Midbrain (tissue), 1 donor: ENCODE results near the gene CATSPER1.

Experiments
- DNase-seq: peaks from one replicate; lab custom pipeline; 2025; lab: John Stamatoyannopoulos, UW

Gene CATSPER1

DNA sequence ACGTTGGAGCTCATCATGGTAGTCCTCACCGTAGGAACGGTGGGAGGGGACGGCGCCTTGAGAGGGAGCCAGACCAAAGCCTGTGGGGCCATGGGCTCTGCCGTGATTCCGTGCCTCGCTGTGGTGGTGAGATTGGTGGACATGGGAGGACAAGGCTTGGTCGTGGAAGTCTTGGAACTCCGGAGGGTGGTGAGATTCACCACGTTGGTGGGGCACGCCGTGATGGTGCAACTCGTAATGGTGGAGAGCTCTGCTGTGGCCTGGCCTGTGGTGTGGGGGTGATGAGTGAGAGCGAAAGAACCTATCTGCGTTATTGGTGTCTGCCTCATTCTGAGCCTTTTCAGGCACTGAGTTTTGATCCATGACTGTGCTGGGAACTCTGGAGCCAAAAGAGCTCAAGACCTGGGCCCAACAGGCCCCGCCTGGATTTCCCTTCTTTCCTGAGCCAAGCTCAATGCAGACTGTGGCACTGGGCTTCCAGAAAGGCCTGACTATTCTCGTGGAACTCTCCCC lies at the start of gene CATSPER1:
CATSPER1 (minus strand) TSS at position 463 of the 513 bp plus-strand sequence; CDS start at position 363, 100 bp downstream.
- no peak for DNase-seq

GRCh38 chr11:66075273-66075672 lies 49.0 kb upstream of the CATSPER1 start:
- no peak for DNase-seq

- DNase-seq: no peak
Measured at GRCh38 chr11:66073669-66074068, 47.4 kb upstream of the CATSPER1 start.

DNA sequence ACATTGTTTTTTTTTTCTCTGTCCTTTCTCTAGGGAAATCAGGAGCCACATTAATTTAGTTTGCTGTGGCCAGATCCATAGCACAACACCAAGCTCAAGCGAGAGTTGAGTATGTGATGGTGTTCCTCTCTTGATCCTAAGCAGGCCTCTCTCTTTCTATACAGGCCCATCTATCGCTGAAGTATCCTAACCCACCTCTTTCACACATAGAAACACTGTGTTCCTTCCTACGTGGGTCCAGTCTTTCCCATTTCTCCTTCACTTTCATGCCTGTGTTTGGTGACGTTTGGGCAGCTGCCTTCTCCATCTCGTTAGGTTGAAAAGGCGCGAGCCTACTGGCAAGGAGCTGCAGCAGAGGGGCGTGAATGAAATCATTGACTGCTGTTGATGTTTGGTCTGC lies 46.2 kb upstream of the CATSPER1 start:
- no peak for DNase-seq

GRCh38 chr11:66072081-66072480 lies 45.8 kb upstream of the CATSPER1 start:
- DNase-seq: no peak

GRCh38 chr11:66071381-66071801 lies 45.1 kb upstream of the CATSPER1 start:
- DNase-seq: no peak

DNA sequence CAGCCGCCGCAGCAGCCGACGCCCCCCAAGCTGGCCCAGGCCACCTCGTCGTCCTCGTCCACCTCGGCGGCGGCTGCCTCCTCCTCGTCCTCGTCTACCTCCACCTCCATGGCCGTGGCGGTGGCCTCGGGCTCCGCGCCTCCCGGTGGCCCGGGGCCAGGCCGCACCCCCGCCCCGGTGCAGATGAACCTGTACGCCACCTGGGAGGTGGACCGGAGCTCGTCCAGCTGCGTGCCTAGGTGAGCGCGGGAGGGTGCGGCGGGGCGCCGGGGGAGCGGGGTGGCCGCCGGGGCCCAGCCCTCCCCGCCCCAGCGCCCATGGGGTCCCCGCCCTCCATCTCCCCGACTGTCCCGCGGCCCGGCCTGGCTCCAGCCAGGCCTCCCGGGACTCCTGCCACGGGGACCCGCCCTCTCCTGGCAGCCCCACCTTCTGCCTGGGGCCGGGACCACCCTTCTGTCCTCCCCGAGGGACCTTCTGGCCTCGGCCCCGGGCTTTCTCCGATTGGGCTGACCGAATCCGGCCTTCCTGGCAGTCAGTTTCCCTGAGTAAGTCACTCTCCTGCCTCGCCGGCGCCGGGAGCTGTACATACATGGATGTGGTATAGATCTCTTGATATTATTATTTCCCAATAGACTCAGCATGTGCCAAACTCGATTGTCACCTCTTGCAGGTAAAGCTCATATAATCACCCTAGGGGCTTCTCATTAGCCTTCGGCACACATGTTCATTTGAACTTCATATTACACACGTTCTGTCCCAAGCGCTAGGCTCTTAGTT lies 44.5 kb upstream of the CATSPER1 start:
- DNase-seq: peak; percentile 15

GRCh38 chr11:66069715-66070603 lies 43.7 kb upstream of the CATSPER1 start, which contains the start of gene PACS1:
TSS of gene PACS1 (plus strand) at chr11:66070272. CDS start at chr11:66070487, 215 bp downstream.
- DNase-seq: peak; percentile 65

DNA sequence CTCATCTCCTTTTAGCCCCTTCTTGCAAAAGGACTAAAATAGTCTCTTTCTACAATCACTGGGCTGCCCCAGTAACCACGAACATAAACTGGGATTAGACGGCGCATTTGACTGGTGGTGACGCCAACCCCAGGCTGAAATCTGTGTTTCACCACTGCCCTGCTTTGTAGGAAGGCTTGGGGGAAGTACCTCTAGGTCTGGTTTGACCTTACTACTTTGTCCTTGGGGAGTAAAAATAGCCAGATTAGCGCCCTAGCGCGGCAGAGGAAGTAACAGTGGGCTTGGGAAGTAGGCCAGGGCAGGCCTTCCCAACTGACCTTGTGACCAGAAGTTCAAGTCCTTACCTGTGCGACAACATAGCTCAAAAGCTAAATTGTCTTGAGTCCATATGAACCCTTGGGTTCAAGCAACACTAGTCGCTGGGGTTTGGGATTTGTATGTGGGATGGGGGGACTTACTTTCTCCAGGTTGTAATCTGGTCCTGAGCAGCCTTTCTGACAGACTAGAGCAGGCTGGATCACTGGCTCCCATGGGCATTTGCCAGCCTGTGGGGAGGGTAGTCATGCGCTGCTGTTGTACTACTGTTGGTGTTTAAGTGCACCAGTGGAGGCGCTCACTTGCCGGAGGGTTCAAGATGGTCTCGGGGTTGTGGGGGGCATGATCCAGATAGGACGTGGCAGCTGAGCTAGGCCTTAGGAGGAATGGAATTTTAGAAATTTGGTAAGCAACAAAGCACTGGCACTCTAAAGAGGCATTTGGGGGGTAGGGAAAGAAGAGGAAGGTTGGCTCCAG lies 42.8 kb upstream of the CATSPER1 start:
- peak; percentile 42 for DNase-seq

DNA sequence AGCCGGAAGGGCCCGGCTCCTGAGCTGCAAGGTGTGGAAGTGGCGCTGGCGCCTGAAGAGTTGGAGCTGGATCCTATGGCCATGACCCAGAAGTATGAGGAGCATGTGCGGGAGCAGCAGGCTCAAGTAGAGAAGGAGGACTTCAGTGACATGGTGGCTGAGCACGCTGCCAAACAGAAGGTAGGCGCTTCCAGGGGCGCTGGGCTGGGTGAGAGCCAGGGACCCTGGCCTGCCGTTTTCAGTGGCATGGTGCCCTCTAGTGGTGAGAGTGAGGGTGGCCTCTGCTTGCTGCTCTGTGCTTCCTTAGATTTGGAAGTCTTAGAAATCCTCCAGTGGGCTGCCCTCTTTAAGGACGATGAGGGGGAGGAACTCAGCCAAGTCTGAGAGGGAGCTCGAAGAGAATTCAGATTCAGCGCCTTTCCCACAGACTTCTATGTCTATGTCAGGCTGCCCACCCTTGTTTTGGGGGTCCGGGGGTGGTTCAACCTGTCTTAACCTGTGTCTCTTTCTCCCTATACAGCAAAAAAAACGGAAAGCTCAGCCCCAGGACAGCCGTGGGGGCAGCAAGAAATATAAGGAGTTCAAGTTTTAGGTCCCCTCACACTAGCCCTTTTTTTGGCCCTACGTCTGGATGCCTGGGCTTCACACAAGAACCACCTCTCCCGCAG lies 42.0 kb upstream of the CATSPER1 start:
- peak; percentile 49 for DNase-seq

DNA sequence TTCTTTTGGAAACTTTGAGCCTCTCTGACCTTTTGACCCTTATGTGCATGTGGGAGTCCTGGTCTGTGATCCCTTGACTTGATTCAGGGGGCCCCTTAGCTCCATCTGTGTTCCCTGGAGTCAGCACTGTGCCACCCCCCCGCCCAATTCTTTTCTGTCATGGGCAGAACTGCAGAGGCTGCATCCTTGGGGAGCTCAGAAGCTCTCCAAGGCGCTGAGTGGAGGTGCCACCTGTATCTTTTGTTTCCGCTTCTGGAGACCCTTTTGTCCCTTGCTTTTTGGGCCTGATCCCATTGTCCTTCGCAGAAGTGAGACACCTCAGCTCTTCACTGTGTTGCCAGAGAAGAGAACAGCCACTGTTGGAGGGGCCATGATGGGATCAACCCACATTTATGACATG lies 41.4 kb upstream of the CATSPER1 start:
- no peak for DNase-seq

- no peak for DNase-seq
Measured at GRCh38 chr11:66066751-66067150, 40.5 kb upstream of the CATSPER1 start.

GRCh38 chr11:66064571-66064970 lies 38.3 kb upstream of the CATSPER1 start:
- no peak for DNase-seq

- no peak for DNase-seq
Measured at GRCh38 chr11:66063900-66064299, 37.6 kb upstream of the CATSPER1 start.

- DNase-seq: no peak
Measured at GRCh38 chr11:66062408-66062807, 36.1 kb upstream of the CATSPER1 start.

GRCh38 chr11:66061268-66061667 lies 35.0 kb upstream of the CATSPER1 start:
- DNase-seq: no peak

GRCh38 chr11:66059966-66060680 lies 33.8 kb upstream of the CATSPER1 start:
- no peak for DNase-seq

GRCh38 chr11:66056501-66056900 lies 30.2 kb upstream of the CATSPER1 start:
- no peak for DNase-seq

- no peak for DNase-seq
Measured at GRCh38 chr11:66055021-66055420, 28.7 kb upstream of the CATSPER1 start.

DNA sequence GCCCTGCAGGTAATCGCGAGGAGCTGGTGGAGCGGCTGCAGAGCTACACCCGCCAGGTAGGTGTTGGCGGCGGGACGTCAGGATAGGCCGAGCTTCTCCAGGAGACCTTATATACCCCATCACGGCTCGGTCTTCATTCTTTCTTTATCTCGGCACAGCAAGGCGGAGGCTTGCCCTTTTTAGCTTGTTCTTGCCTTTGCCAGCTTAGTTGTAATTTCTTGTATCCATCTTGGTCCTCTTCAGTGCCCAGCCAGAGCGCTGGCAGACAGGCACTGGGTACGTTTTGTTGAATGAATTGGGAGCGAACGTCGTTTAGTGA lies 26.3 kb upstream of the CATSPER1 start:
- no peak for DNase-seq
